Testis (tissue), 2 donors: ENCODE data around the gene FAM216B.

Source experiments
- POLR2A ChIP-seq: fragments of 450-650 bp; IDR thresholded peaks from one replicate; pipeline ENCODE4 v1.6.1; 2017; ENCODE audit warnings: antibody characterized with exemption, mild to moderate bottlenecking, moderate library complexity
- TF ChIP-seq, protein P1 (sequence below), 3 experiments: fragments of 450-650 bp in 2 of 3; fragments of 200-600 bp in 1 of 3; sonication (generic) in 1 of 3; IDR thresholded peaks; one replicate each; pipeline ENCODE4 v1.5.1; 2016 to 2019; ENCODE audit warnings: antibody characterized with exemption in 3 of 3, mild to moderate bottlenecking in 2 of 3, moderate library complexity in 1 of 3

DNA sequence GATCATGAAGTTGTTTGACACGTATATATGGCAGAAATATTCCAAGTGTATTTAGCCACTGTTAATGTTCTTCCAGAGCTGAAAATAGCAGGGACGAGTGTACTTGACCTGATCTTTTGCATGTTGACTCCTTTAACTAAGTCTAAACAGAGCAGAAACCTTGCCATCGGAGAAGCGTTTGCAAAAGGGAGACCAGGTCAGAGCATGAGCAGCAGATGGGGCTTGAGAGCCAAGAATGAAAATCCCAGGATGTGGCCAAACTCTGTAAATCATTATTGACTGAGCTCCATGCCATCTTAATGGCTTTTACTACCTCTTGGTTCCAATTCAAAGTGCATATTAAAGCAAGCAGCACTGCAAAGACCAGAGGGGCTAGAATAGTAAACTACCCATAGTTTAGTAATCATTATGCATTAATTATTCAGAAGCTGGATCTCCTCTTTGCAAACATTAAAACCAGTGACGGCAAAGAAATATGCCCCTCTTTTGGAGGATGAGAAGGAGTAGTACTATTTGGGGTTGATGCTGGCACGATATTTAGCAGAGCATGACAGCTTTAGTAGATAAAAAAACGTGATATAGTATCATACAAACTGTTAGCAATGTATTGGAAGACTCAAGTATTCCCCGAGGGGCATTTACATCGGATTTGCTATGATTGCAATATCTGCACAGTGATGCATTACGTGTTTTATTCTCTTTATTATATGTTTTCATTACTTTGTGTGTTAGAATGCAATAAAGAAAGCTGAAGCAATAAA, 55.7 kb downstream of the FAM216B start:
- TF ChIP-seq POLR2A = no peak
- TF ChIP-seq, protein P1, sequence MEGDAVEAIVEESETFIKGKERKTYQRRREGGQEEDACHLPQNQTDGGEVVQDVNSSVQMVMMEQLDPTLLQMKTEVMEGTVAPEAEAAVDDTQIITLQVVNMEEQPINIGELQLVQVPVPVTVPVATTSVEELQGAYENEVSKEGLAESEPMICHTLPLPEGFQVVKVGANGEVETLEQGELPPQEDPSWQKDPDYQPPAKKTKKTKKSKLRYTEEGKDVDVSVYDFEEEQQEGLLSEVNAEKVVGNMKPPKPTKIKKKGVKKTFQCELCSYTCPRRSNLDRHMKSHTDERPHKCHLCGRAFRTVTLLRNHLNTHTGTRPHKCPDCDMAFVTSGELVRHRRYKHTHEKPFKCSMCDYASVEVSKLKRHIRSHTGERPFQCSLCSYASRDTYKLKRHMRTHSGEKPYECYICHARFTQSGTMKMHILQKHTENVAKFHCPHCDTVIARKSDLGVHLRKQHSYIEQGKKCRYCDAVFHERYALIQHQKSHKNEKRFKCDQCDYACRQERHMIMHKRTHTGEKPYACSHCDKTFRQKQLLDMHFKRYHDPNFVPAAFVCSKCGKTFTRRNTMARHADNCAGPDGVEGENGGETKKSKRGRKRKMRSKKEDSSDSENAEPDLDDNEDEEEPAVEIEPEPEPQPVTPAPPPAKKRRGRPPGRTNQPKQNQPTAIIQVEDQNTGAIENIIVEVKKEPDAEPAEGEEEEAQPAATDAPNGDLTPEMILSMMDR (IDR thresholded peaks at IDR 0.05) = peak in 1 of 3 experiments; percentile 14
